Cerebellar cortex (tissue), 1 donor: ENCODE results near the gene TAF1.
"Not testable (repeated sequence)": the region's sequence is repeated elsewhere in the genome, so short reads cannot be mapped to it uniquely, and the experiment has no call there.

Experiments
- DNase-seq: peaks from one replicate; pipeline ENCODE4 v3.0.0-alpha.2; 2015; ENCODE audit warnings: low spot score

TAF1 gene

DNA sequence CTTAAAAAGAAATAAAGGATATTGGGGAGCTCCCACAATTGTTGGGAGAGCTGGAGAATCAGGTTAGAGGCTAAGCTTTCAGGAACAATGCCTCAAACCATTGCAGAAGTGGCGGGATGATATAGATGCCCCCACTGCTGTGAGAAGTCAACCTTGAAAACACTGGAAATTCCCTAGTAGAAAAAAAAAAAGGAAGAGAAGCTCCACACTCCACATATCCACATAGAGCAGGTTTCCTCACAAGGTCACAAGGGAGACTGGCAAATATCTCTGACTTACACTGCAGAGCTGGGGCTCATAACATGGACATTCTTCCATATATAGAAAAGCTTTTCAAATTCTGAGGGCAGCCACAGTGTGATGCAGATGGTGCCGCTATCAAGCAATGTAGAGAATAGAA, 144.0 kb downstream of the TAF1 start:
- DNase-seq = no peak

DNA sequence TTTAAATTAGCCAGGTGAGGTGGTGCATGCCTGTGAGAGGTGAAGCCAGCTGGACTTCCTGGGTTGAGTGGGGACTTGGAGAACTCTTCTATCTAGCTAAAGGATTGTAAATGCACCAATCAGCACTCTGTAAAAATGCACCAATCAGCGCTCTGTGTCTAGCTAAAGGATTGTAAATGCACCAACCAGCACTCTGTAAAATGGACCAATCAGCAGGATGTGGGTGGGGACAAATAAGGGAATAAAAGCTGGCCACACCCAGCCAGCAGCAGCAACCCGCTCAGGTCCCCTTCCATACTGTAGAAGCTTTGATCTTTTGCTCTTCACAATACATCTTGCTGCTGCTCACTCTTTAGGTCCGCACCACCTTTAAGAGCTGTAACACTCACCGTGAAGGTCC, 147.6 kb downstream of the TAF1 start:
- DNase-seq = not testable (repeated sequence)

DNA sequence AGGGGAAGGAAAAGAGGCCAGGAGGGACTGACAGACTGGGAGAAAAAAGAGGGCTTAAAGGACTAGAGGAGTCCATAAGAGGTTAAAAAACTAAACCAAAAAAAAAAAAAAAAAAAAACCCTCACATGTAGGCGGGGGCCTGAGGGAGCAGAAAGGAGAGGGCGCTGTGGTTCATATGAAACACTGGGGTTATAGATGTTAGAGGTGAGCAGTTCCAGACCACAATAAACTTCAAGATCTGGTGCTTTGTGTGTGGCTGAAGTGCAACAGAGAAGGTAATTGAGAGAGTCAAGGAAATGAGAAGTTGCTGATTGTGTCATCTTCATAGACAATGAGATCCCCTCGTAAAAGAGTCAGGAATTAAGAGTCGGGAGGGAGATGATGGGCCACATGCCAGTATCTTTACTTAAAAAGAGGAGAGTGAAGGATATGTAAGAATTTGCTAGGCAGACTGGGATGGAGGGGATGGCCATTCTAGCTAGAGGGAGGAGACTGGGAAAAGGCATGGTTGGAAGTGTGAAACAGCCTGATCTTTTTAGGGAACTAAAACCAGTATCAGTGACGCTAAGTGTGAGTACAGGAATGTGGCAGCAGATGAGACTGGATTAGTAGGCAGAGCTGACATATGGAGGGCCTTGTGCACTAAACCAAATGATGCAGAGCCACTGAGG, 148.3 kb downstream of the TAF1 start:
- DNase-seq = no peak

DNA sequence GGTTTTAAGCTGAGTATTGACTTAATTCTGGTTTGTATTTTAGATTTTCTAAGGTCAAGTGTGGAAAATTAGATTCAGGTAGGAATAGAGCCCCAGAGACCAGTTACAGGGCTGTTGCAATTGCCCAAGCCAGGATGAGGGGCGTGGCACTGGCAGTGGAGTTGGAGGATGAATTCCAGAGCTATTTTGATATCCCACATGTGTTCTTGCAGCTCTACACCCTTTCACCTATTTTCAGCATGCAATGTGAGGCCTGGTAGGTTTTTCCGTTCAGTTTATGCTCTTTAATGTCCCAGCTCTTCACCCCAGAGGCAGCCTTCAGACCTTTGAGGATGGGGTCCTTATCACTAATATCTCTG, 148.9 kb downstream of the TAF1 start:
- no peak for DNase-seq
